Ishikawa (cell line): ENCODE measurements around the gene FBXO31.

Source experiments
- EGR1 ChIP-seq: IDR thresholded peaks from 2 replicates; pipeline ENCODE4 v1.6.1; 2012
- RAD21 ChIP-seq: IDR thresholded peaks from 2 replicates; pipeline ENCODE4 v1.6.1; 2012; ENCODE audit warnings: low read depth

DNA sequence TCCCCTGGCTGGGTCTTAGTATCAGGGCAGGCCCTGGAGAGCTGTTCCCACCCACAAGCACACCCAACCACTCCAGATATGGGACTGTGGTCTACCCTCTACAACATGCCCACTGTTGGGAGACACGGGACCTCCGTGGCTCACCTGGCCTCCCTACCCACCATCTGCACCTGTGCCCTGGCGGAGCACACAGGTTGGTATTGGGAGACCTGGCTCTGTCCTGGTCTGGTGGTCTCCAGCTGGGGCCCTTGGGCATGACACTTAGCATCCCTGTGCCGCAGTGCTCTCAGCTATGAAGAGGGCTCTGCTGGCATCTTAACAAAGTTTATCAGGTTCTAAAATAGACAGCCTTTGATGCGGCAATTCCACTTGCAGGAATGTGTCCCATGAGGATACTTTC is 72.2 kb downstream of the FBXO31 start:
- TF ChIP-seq RAD21: no peak
- TF ChIP-seq EGR1: no peak
